BLaER1 treated with 17β-estradiol and CSF1 and Interleukin-3, amounts not matched to agents 10 nM and 100 nM (cell line): Measurements from ENCODE around the gene BMERB1.

Source experiments
- H3K27ac ChIP-seq, 11 experiments: shearing (Covaris generic); formaldehyde crosslinking; 2 replicates each; pipeline ENCODE4 v1.8.1; 2022
- H3K27me3 ChIP-seq, 11 experiments: shearing (Covaris generic); formaldehyde crosslinking; 2 replicates each; pipeline ENCODE4 v1.8.1; 2022
- H3K36me3 ChIP-seq, 11 experiments: shearing (Covaris generic); formaldehyde crosslinking; 2 replicates each; pipeline ENCODE4 v1.8.1; 2022
- H3K4me1 ChIP-seq, 10 experiments: shearing (Covaris generic); formaldehyde crosslinking; 2 replicates each; pipeline ENCODE4 v1.8.1; 2022
- H3K4me2 ChIP-seq, 11 experiments: shearing (Covaris generic); formaldehyde crosslinking; 2 replicates each; pipeline ENCODE4 v1.8.1; 2022
- H3K4me3 ChIP-seq, 10 experiments: shearing (Covaris generic); formaldehyde crosslinking; 2 replicates each; pipeline ENCODE4 v1.8.1; 2022
- H3K9ac ChIP-seq, 11 experiments: shearing (Covaris generic); formaldehyde crosslinking; 2 replicates each; pipeline ENCODE4 v1.8.1; 2022
- H3K9me3 ChIP-seq, 11 experiments: shearing (Covaris generic); formaldehyde crosslinking; replicated peaks in 1 of 11; 2 replicates each; pipeline ENCODE4 v1.8.1; 2022
- H4K20me1 ChIP-seq, 11 experiments: shearing (Covaris generic); formaldehyde crosslinking; 2 replicates each; pipeline ENCODE4 v1.8.1; 2022
- Cebpa-rat ChIP-seq, 11 experiments: shearing (Covaris generic); IDR thresholded peaks; 2 replicates each; pipeline ENCODE4 v1.8.1; 2022

BMERB1 gene

GRCh38 chr16:15517743-15518377, 83.5 kb downstream of the BMERB1 start:
- no peaks in the 10 kb centered on the region for H3K27me3 ChIP-seq
- H3K9ac ChIP-seq: no peak overlapping the region
- H3K9me3 ChIP-seq: no peaks in the 10 kb centered on the region
- H3K36me3 ChIP-seq: no peaks in the 10 kb centered on the region; a peak in 1 of 22 replicates
- H3K4me2 ChIP-seq: peak overlapping the region in 9 of 11 experiments; percentile 13 to 85 (median 80); a peak in 16 of 22 replicates
- H3K4me1 ChIP-seq: peaks cover 32 to 86% (median 62%) of the 10 kb centered on the region in 10 experiments
- no peak overlapping the region for H3K27ac ChIP-seq
- TF ChIP-seq Cebpa-rat (IDR thresholded peaks at IDR 0.05): no peak
- H3K4me3 ChIP-seq: no peak overlapping the region
- no peaks in the 10 kb centered on the region for H4K20me1 ChIP-seq

DNA sequence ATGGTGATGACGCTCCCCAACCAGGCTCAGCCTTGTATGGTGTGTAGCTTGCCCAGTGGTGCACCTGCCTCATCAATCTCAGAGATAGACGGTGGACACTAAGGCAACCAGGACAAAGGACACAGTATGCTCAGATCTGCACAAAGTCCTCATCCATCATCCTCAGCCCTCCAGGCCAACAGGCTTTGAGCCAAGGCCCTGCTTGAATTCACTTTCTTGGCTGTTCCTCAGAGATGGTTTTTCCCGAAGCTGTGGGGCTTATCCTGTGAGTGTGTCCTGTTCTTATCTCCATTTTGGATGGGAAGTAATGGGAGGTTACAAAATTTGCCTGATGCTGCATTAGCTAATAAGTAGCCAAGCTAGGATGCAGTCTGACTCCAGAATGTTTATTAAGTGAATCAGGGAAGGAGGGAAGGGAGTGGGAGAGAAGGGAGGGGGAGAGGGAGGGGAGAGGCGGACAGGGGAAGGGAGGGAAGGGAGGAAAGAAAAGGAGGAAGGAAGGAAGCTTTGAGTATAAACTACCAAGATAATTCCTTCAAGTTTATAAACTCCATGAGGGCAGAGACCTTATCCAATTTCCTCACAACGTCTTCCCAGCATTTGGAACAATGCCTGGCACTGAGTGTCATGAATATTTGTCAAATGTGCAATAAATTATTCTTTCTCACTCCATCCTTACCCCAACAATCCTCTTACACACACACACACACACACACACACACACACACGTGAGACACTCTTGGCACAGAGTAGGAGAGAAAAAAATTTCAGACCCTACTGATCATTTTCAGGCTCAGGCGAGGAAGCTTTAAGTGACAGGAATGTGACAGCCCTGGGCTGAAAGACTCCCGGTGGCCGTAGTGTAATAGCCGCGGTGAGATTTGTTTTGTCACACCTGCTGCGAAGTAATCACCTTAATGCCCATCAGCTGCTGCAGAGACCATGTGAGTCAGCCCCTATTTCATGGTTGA, 84.3 kb downstream of the BMERB1 start:
- peak overlapping the region; percentile 45 to 85 (median 79) for H3K4me2 ChIP-seq
- peaks cover 32 to 86% (median 67%) of the 10 kb centered on the region in 10 experiments for H3K4me1 ChIP-seq
- peak overlapping the region in 8 of 11 experiments; percentile 21 to 87 (median 80); a peak in 11 of 22 replicates for H3K27ac ChIP-seq
- no peak for TF ChIP-seq Cebpa-rat (IDR thresholded peaks at IDR 0.05)
- H3K4me3 ChIP-seq: no peak overlapping the region
- no peaks in the 10 kb centered on the region for H4K20me1 ChIP-seq
- no peaks in the 10 kb centered on the region for H3K9me3 ChIP-seq
- no peaks in the 10 kb centered on the region for H3K27me3 ChIP-seq
- 0 out of 22 replicates have a peak overlapping the region, but pooled peaks of 1 of the 11 experiments have one; percentile 2 for H3K9ac ChIP-seq
- no peaks in the 10 kb centered on the region; a peak in 1 of 22 replicates for H3K36me3 ChIP-seq

- H3K4me2 ChIP-seq: peak overlapping the region; percentile 45 to 85 (median 79)
- H3K4me1 ChIP-seq: peaks cover 32 to 92% (median 75%) of the 10 kb centered on the region in 10 experiments
- peak overlapping the region in 7 of 11 experiments; percentile 58 to 74 (median 68); a peak in 8 of 22 replicates for H3K9ac ChIP-seq
- TF ChIP-seq Cebpa-rat (IDR thresholded peaks at IDR 0.05): no peak
- no peaks in the 10 kb centered on the region; a peak in 1 of 22 replicates for H3K36me3 ChIP-seq
- H3K27ac ChIP-seq: peak overlapping the region in 10 of 11 experiments; percentile 52 to 87 (median 78); a peak in 21 of 22 replicates
- H3K27me3 ChIP-seq: no peaks in the 10 kb centered on the region
- no peaks in the 10 kb centered on the region for H4K20me1 ChIP-seq
- H3K4me3 ChIP-seq: 0 out of 20 replicates have a peak overlapping the region, but pooled peaks of 1 of the 10 experiments have one; percentile 20
- no peaks in the 10 kb centered on the region for H3K9me3 ChIP-seq
Measured at GRCh38 chr16:15519790-15520189, 85.4 kb downstream of the BMERB1 start.

GRCh38 chr16:15521390-15521757, 87.0 kb downstream of the BMERB1 start:
- peak overlapping the region in 8 of 11 experiments; percentile 53 to 74 (median 67); a peak in 15 of 22 replicates for H3K9ac ChIP-seq
- H3K4me3 ChIP-seq: no peak overlapping the region
- H3K27me3 ChIP-seq: no peaks in the 10 kb centered on the region
- peaks cover 0 to 7% (median 0%) of the 10 kb centered on the region in 11 experiments; a peak in 2 of 22 replicates for H3K9me3 ChIP-seq
- no peaks in the 10 kb centered on the region for H3K36me3 ChIP-seq
- peak overlapping the region in 10 of 11 experiments; percentile 52 to 87 (median 78); a peak in 20 of 22 replicates for H3K27ac ChIP-seq
- H4K20me1 ChIP-seq: no peaks in the 10 kb centered on the region
- peaks cover 32 to 86% (median 66%) of the 10 kb centered on the region in 10 experiments for H3K4me1 ChIP-seq
- H3K4me2 ChIP-seq: peak overlapping the region; percentile 45 to 85 (median 79); a peak in 21 of 22 replicates
- no peak for TF ChIP-seq Cebpa-rat (IDR thresholded peaks at IDR 0.05)

DNA sequence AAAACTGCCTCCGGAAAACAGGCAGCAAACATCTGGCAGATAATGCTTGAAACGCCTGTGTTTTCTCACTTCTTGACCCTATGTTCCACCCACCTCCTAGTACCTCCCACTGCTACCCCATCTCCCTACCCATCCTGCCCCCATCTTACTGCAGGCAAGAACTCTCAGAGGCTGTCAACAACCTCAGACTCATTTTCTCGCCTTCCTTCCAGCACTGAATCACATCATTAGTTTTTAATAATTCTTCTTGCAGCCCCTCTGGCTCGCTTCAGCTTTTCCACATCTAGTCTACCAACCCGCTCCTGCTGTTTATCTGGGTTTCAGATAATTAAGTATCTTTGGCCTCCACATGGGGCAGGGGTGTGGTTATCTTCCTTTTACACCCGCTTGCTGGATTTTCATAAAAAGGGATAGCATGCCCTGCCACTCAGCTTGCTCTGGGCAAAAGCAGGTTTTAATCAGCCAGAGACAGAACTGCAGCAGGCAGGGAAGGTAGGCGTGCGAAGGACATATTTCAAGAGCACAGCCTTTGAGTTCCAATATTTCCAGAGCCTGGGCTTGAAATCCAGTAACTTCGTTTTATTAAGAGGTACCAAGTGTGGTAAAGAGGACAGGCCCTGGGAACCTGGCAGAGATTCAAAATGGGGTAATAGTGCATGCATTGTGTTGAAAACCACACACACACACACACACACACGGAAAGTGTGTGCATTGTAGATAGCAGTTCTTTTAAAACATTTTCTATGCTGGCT, 87.5 kb downstream of the BMERB1 start:
- H3K4me3 ChIP-seq: no peak overlapping the region
- H3K27ac ChIP-seq: peak overlapping the region in 10 of 11 experiments; percentile 52 to 87 (median 78); a peak in 20 of 22 replicates
- no peak for TF ChIP-seq Cebpa-rat (IDR thresholded peaks at IDR 0.05)
- peaks cover 0 to 7% (median 0%) of the 10 kb centered on the region in 11 experiments; a peak in 2 of 22 replicates for H3K9me3 ChIP-seq
- H3K36me3 ChIP-seq: no peaks in the 10 kb centered on the region
- no peaks in the 10 kb centered on the region for H4K20me1 ChIP-seq
- H3K4me1 ChIP-seq: peaks cover 32 to 83% (median 66%) of the 10 kb centered on the region in 10 experiments
- H3K4me2 ChIP-seq: peak overlapping the region; percentile 45 to 85 (median 79); a peak in 20 of 22 replicates
- H3K9ac ChIP-seq: peak overlapping the region in 8 of 11 experiments; percentile 53 to 74 (median 67); a peak in 13 of 22 replicates
- no peaks in the 10 kb centered on the region for H3K27me3 ChIP-seq

DNA sequence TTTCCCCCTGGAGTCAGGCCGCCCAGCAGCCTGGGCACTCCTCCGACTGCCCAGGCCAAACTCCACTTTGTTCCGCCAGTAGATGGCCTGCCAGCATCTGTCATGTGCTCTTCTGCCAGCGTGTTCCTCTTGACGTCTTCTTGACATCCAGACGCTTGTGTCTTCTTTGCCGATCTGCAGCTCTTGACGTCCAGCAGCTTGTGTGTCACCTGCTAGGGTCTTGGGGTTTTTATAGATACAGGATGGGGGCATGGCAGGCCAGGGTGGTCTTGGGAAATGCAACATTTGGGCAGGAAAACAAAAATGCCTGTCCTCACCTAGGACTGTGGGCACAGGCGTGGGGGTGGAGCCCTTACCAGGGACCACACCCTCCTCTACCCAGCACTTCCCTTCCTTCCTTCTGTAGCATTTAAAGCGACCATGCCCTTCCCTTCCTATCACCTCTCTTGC, 88.7 kb downstream of the BMERB1 start:
- Histone ChIP-seq H4K20me1 (no peaks in the 10 kb centered on the region), H3K4me2 (peak overlapping the region in 10 of 11 experiments; percentile 15 to 85 (median 80); a peak in 19 of 22 replicates), H3K36me3 (no peaks in the 10 kb centered on the region), H3K27ac (peak overlapping the region in 10 of 11 experiments; percentile 9 to 87 (median 78); a peak in 14 of 22 replicates), H3K4me3 (peak overlapping the region in 4 of 10 experiments; percentile 35 to 52 (median 43); a peak in 6 of 20 replicates), H3K4me1 (peaks cover 32 to 73% (median 62%) of the 10 kb centered on the region in 10 experiments), H3K9ac (peak overlapping the region in 2 of 11 experiments; percentile 2 to 47; a peak in 2 of 22 replicates), H3K9me3 (peaks cover 0 to 7% (median 0%) of the 10 kb centered on the region in 11 experiments; a peak in 2 of 22 replicates), H3K27me3 (no peaks in the 10 kb centered on the region)
- TF ChIP-seq Cebpa-rat (IDR thresholded peaks at IDR 0.05): no peak

DNA sequence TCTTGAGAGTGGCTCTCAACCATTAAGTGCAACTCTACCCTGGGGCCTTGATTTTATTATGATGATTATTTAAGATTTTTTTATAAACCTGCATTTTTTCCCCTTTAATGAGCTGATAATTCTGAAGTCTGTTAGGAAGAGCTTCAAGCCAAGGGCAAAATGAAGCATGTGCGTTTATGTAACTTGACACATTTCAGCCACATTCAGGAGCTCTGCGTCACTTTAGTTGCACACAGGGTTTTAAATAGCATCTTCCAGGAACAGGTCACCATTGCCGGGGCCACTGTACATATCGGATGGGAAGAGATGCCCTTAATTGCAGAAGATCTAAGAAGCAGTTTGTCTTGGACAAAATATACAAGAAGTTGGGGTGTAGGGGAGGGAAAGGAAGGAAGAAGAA, 89.6 kb downstream of the BMERB1 start:
- Histone ChIP-seq H3K4me1 (peaks cover 29 to 65% (median 54%) of the 10 kb centered on the region in 10 experiments), H3K9me3 (peaks cover 0 to 7% (median 0%) of the 10 kb centered on the region in 11 experiments; a peak in 2 of 22 replicates), H3K27me3 (no peaks in the 10 kb centered on the region), H3K4me2 (peak overlapping the region in 9 of 11 experiments; percentile 67 to 85 (median 80); a peak in 18 of 22 replicates), H3K9ac (peak overlapping the region in 1 of 11 experiments; percentile 47; a peak in 3 of 22 replicates), H4K20me1 (no peaks in the 10 kb centered on the region), H3K36me3 (no peaks in the 10 kb centered on the region), H3K4me3 (peak overlapping the region in 4 of 10 experiments; percentile 35 to 52 (median 43); a peak in 6 of 20 replicates), H3K27ac (peak overlapping the region in 3 of 11 experiments; percentile 9 to 84 (median 81); a peak in 2 of 22 replicates)
- TF ChIP-seq Cebpa-rat (IDR thresholded peaks at IDR 0.05): no peak
